Tibial nerve (tissue), 4 donors: Measurements from ENCODE around the gene UBE2G1.

Experiments
- CTCF ChIP-seq, 5 experiments: fragments of 200-600 bp in 3 of 5; fragments of 450-650 bp in 2 of 5; sonication (generic) in 3 of 5; IDR thresholded peaks; one replicate each; pipeline ENCODE4 v1.5.1; 2016 to 2019; ENCODE audit warnings: antibody characterized with exemption in 5 of 5, mild to moderate bottlenecking in 3 of 5, moderate library complexity in 2 of 5
- EP300 ChIP-seq, 2 donors: sonication (generic); formaldehyde crosslinking; IDR thresholded peaks; one replicate each; pipeline ENCODE4 v1.6.1; 2017; ENCODE audit warnings: antibody characterized with exemption in 2 of 2, mild to moderate bottlenecking in 1 of 2
- POLR2A ChIP-seq, 2 donors: fragments of 450-650 bp; IDR thresholded peaks; one replicate each; pipeline ENCODE4 v1.6.1; 2017; ENCODE audit warnings: antibody characterized with exemption in 2 of 2, mild to moderate bottlenecking in 2 of 2, moderate library complexity in 2 of 2

GRCh38 chr17:4397840-4398239 lies 31.4 kb upstream of the UBE2G1 start:
- TF ChIP-seq CTCF (IDR thresholded peaks at IDR 0.05) (no peak), POLR2A (IDR thresholded peaks at IDR 0.05) (no peak), EP300 (IDR thresholded peaks at IDR 0.05) (no peak)
